HG03139 (cell line): ENCODE data around the gene DLG5.

Experiments
- ATAC-seq: cut with Tn5 transposase; IDR thresholded peaks from one replicate; pipeline ENCODE4 v1.9.1; 2021; ENCODE audit not compliant: unreplicated experiment

Gene DLG5

GRCh38 chr10:77955136-77955535 lies 28.6 kb upstream of the DLG5 start:
- no peak for ATAC-seq

GRCh38 chr10:77949167-77949566 lies 22.6 kb upstream of the DLG5 start:
- ATAC-seq: no peak

GRCh38 chr10:77946084-77946483 lies 19.5 kb upstream of the DLG5 start:
- no peak for ATAC-seq

- no peak for ATAC-seq
Observed at GRCh38 chr10:77944519-77944918, 18.0 kb upstream of the DLG5 start.

- no peak for ATAC-seq
Observed at GRCh38 chr10:77943121-77943901, 16.8 kb upstream of the DLG5 start.

- ATAC-seq: no peak
Observed at GRCh38 chr10:77941790-77942189, 15.2 kb upstream of the DLG5 start.

GRCh38 chr10:77940627-77941026 lies 14.1 kb upstream of the DLG5 start:
- ATAC-seq: no peak

- ATAC-seq: no peak
Observed at GRCh38 chr10:77940225-77940624, 13.7 kb upstream of the DLG5 start.

- no peak for ATAC-seq
Observed at GRCh38 chr10:77939561-77940001, 13.0 kb upstream of the DLG5 start.

GRCh38 chr10:77936697-77937567 lies 10.4 kb upstream of the DLG5 start:
- no peak for ATAC-seq

GRCh38 chr10:77932016-77932715 lies 5.6 kb upstream of the DLG5 start:
- ATAC-seq: no peak

- ATAC-seq: no peak
Observed at GRCh38 chr10:77927402-77928246, 1.1 kb upstream of the DLG5 start.

GRCh38 chr10:77925795-77926565 lies 575 bp downstream of the DLG5 start:
- ATAC-seq: peak; percentile 45

GRCh38 chr10:77925410-77925794 lies 1.2 kb downstream of the DLG5 start:
- no peak for ATAC-seq

GRCh38 chr10:77922566-77923179 lies 3.9 kb downstream of the DLG5 start:
- ATAC-seq: no peak

GRCh38 chr10:77922055-77922454 lies 4.5 kb downstream of the DLG5 start:
- no peak for ATAC-seq

GRCh38 chr10:77921395-77921794 lies 5.2 kb downstream of the DLG5 start:
- ATAC-seq: no peak

GRCh38 chr10:77920495-77920894 lies 6.1 kb downstream of the DLG5 start:
- ATAC-seq: no peak

GRCh38 chr10:77919713-77920108 lies 6.8 kb downstream of the DLG5 start:
- ATAC-seq: no peak
